ENCODE data around the gene NSG2.

- TF ChIP-seq POLR2A (IDR thresholded peaks at IDR 0.05): no peak
- TF ChIP-seq CTCF (IDR thresholded peaks at IDR 0.05): no peak
These were observed 32.9 kb downstream of the NSG2 start for GRCh38 chr5:174078416-174078815.
